ENCODE results near the gene TPRX2.

DNA sequence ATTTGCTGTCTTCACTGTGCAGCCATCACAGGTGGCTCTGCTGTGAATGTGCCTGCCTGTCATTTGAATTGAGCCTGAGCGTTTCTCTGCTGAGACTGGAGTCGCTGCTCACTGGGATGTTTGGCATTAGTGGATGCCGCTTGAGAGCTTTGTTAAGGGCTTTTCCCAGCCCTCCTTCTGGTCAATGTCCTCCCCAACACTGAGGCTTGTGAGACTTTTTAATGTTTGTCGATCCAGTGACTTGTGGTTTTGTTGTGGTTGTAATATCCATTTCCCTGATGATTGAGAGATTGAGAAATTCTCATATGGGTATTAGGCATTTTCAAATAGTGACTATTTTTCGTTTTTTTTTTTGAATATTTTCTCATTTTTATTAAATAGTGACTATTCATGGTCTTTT, 2.6 kb downstream of the TPRX2 start:
- no peak for TF ChIP-seq EZH2 (IDR thresholded peaks at IDR 0.05; ENCODE audit: low read depth)
- TF ChIP-seq, protein P1, sequence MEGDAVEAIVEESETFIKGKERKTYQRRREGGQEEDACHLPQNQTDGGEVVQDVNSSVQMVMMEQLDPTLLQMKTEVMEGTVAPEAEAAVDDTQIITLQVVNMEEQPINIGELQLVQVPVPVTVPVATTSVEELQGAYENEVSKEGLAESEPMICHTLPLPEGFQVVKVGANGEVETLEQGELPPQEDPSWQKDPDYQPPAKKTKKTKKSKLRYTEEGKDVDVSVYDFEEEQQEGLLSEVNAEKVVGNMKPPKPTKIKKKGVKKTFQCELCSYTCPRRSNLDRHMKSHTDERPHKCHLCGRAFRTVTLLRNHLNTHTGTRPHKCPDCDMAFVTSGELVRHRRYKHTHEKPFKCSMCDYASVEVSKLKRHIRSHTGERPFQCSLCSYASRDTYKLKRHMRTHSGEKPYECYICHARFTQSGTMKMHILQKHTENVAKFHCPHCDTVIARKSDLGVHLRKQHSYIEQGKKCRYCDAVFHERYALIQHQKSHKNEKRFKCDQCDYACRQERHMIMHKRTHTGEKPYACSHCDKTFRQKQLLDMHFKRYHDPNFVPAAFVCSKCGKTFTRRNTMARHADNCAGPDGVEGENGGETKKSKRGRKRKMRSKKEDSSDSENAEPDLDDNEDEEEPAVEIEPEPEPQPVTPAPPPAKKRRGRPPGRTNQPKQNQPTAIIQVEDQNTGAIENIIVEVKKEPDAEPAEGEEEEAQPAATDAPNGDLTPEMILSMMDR (conservative IDR thresholded peaks at IDR 0.05): no peak

All from PC-9 (cell line).